GM23338 (cell line): ENCODE measurements around the gene RAD51D. TPM values are rescaled to one million over a fixed set of nuclear protein-coding genes. Genes with fewer than 3 reads are reported as not detected.
A peak's percentile ranks its signal among the peaks of the same experiment; 100 is the strongest.

Experiments used
- ATAC-seq: fragments of 200-7000 bp; cut with Tn5 transposase; 3 replicates; pipeline ENCODE4 v1.9.1; 2020
- DNase-seq: peaks from one replicate; pipeline ENCODE4 v3.0.0-alpha.2; 2015; ENCODE audit warnings: low spot score
- H2AFZ ChIP-seq: fragments of 200-600 bp; sonication (generic); 2 replicates; pipeline ENCODE4 v1.8.0; 2016; ENCODE audit warnings: antibody characterized with exemption, mild to moderate bottlenecking, moderate library complexity
- H3F3A ChIP-seq: fragments of 200-600 bp; sonication (generic); replicated peaks from 2 replicates; pipeline ENCODE4 v1.8.0; 2017; ENCODE audit warnings: antibody characterized with exemption, mixed run types, low read depth
- H3K27ac ChIP-seq: fragments of 200-600 bp; sonication (generic); 2 replicates; pipeline ENCODE4 v1.6.1; 2016; ENCODE audit warnings: low read depth
- H3K27me3 ChIP-seq: fragments of 200-600 bp; sonication (generic); 2 replicates; pipeline ENCODE4 v1.8.0; 2016; ENCODE audit warnings: mild to moderate bottlenecking, mixed run types, moderate library complexity; ENCODE audit not compliant: insufficient read depth
- H3K36me3 ChIP-seq: fragments of 200-600 bp; sonication (generic); 2 replicates; pipeline ENCODE4 v1.8.0; 2016; ENCODE audit warnings: mild to moderate bottlenecking; ENCODE audit not compliant: insufficient read depth
- H3K4me1 ChIP-seq: fragments of 200-600 bp; sonication (generic); 2 replicates; pipeline ENCODE4 v1.8.0; 2016; ENCODE audit warnings: mild to moderate bottlenecking, moderate library complexity; ENCODE audit not compliant: insufficient read depth
- H3K4me2 ChIP-seq: fragments of 200-600 bp; sonication (generic); 2 replicates; pipeline ENCODE4 v1.7.1; 2017; ENCODE audit warnings: mixed run types
- H3K4me3 ChIP-seq: fragments of 200-600 bp; sonication (generic); 2 replicates; pipeline ENCODE4 v1.6.1; 2016; ENCODE audit warnings: mixed run types
- H3K79me2 ChIP-seq: fragments of 200-600 bp; sonication (generic); replicated peaks from 2 replicates; pipeline ENCODE4 v1.8.0; 2017; ENCODE audit warnings: mild to moderate bottlenecking; ENCODE audit not compliant: insufficient read depth
- H3K9me2 ChIP-seq: fragments of 200-600 bp; sonication (generic); 2 replicates; pipeline ENCODE4 v1.8.0; 2017; ENCODE audit not compliant: insufficient read depth
- H4K20me1 ChIP-seq: fragments of 200-600 bp; sonication (generic); replicated peaks from 2 replicates; pipeline ENCODE4 v1.8.0; 2017; ENCODE audit warnings: mild to moderate bottlenecking; ENCODE audit not compliant: insufficient read depth
- H3K27ac Mint-ChIP-seq: 2 replicates; pipeline ENCODE4 v1.8.0; 2020; ENCODE audit warnings: inconsistent platforms, mild to moderate bottlenecking, moderate library complexity, mixed read lengths
- H3K27me3 Mint-ChIP-seq: 3 replicates; pipeline ENCODE4 v1.8.0; 2022; ENCODE audit warnings: low read depth, mild to moderate bottlenecking, moderate library complexity, mixed read lengths, inconsistent platforms; ENCODE audit not compliant: insufficient read depth, poor library complexity
- H3K36me3 Mint-ChIP-seq: 3 replicates; pipeline ENCODE4 v1.8.0; 2021; ENCODE audit warnings: low read depth, mild to moderate bottlenecking, inconsistent platforms, moderate library complexity, mixed read lengths
- H3K4me1 Mint-ChIP-seq: 3 replicates; pipeline ENCODE4 v1.8.0; 2020; ENCODE audit warnings: mild to moderate bottlenecking, inconsistent platforms, mixed read lengths
- H3K4me3 Mint-ChIP-seq: 3 replicates; pipeline ENCODE4 v1.8.0; 2021; ENCODE audit warnings: moderate library complexity, mild to moderate bottlenecking, inconsistent platforms, mixed read lengths
- H3K9me3 Mint-ChIP-seq: 3 replicates; pipeline ENCODE4 v1.8.0; 2020; ENCODE audit warnings: moderate library complexity, mild to moderate bottlenecking, inconsistent platforms, mixed read lengths
- EZH2 ChIP-seq: fragments of 200-600 bp; sonication (generic); IDR thresholded peaks from one replicate; pipeline ENCODE4 v1.8.0; 2017; ENCODE audit warnings: antibody characterized with exemption, mild to moderate bottlenecking, low read depth; ENCODE audit not compliant: unreplicated experiment
- EZH2phosphoT487 ChIP-seq: fragments of 200-600 bp; sonication (generic); IDR thresholded peaks from one replicate; pipeline ENCODE4 v1.8.1; 2018; ENCODE audit warnings: antibody characterized with exemption; ENCODE audit not compliant: unreplicated experiment
- POLR2AphosphoS5 ChIP-seq: IDR thresholded peaks from 2 replicates; pipeline ENCODE4 v1.6.1; 2016; ENCODE audit warnings: antibody characterized with exemption, low read depth
- STAT1 ChIP-seq: IDR thresholded peaks from one replicate; pipeline ENCODE4 v1.6.1; 2016; ENCODE audit warnings: antibody characterized with exemption; ENCODE audit not compliant: unreplicated experiment
- polyA plus RNA-seq: library from polyadenylated mRNA; unstranded; fragments of >200 nt; fragmentation: Nextera tagmentation; extraction: Ambion mirVana; gene quantifications from 2 replicates; pipeline ENCODE4 v1.2.1, GENCODE V29; 2016
- total RNA-seq: library from RNA; depleted of rRNA; stranded (reverse); fragments of >200 nt; shearing (Covaris generic); gene quantifications from 2 replicates; pipeline ENCODE4 v1.2.3, GENCODE V29; 2014
- TF ChIP-seq, protein P1 (sequence below), 2 experiments: fragments of 200-600 bp in 1 of 2; sonication (generic) in 1 of 2; conservative IDR thresholded peaks; 2 replicates each; pipeline versions ENCODE4 v1.5.1 to v1.6.1; 2016 to 2017; ENCODE audit warnings: antibody characterized with exemption in 2 of 2, low read depth in 2 of 2, mild to moderate bottlenecking in 2 of 2, moderate library complexity in 1 of 2
- TF ChIP-seq, protein P2 (sequence below): IDR thresholded peaks from one replicate; pipeline ENCODE4 v1.6.1; 2018; ENCODE audit warnings: antibody characterized with exemption; ENCODE audit not compliant: unreplicated experiment

The RAD51D gene
- total and polyA plus RNA-seq, 2 experiments from 2014 or later, result 5.9 to 11.0 TPM

DNA sequence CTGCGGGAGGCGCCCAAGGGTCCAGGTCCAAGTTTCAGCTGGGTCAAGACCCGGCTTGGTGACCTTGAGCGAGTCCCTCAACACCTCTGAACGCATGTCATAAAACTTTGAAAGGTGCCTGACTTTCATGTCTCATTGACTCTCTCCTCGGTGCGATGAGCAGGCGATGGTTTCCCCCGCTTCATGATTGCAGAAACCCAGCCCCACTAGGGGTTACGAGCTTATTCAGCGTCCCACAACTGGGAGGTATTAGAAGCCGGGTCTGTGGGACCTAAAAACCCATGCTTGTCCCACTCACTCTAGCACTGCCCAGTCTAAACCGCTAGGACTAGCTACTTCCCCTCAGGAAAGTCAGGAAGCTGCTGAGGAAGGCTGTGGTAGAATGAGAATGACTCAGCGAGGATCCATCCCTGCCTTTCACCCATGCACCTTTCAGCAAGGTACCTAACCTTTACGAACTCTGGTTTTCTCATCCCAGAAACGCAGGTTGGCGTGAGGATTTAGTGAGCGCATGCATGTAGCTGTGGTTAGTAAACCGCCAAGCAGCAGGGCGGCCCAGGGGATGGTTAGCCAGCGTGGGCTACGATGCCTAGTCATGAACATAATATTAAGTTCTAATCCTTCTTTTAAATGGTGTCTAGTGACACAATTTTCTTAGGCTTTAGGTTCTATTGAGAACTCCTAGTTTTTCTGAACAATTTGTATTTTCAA is 29.9 kb downstream of the RAD51D start:
- H3K4me1 ChIP-seq, result peaks cover 42% of the 10 kb centered on the region
- H3F3A ChIP-seq, result peaks cover 10% of the 10 kb centered on the region; the same call in 1 of the 2 replicates
- peaks cover 6% of the 10 kb centered on the region for H3K79me2 ChIP-seq
- no peaks in the 10 kb centered on the region; the same call in 2 of the 3 replicates for H3K9me3 Mint-ChIP-seq
- H4K20me1 ChIP-seq, result no peaks in the 10 kb centered on the region
- ATAC-seq (peak; percentile 57), DNase-seq (peak; percentile 72)
- no peaks in the 10 kb centered on the region for H3K9me2 ChIP-seq
- peaks cover 10% of the 10 kb centered on the region for H3K27me3 Mint-ChIP-seq
- H3K36me3 ChIP-seq, result no peaks in the 10 kb centered on the region
- peaks cover 44% of the 10 kb centered on the region for H3K4me1 Mint-ChIP-seq
- TF ChIP-seq, protein P1, sequence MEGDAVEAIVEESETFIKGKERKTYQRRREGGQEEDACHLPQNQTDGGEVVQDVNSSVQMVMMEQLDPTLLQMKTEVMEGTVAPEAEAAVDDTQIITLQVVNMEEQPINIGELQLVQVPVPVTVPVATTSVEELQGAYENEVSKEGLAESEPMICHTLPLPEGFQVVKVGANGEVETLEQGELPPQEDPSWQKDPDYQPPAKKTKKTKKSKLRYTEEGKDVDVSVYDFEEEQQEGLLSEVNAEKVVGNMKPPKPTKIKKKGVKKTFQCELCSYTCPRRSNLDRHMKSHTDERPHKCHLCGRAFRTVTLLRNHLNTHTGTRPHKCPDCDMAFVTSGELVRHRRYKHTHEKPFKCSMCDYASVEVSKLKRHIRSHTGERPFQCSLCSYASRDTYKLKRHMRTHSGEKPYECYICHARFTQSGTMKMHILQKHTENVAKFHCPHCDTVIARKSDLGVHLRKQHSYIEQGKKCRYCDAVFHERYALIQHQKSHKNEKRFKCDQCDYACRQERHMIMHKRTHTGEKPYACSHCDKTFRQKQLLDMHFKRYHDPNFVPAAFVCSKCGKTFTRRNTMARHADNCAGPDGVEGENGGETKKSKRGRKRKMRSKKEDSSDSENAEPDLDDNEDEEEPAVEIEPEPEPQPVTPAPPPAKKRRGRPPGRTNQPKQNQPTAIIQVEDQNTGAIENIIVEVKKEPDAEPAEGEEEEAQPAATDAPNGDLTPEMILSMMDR (conservative IDR thresholded peaks at IDR 0.05; ENCODE audit: low read depth in 2 of 2), result no peak; a peak in 1 of 4 replicates
- TF ChIP-seq STAT1, result no peak
- H3K27me3 ChIP-seq, result peaks cover 8% of the 10 kb centered on the region; the same call in 1 of the 2 replicates
- peak overlapping the region; percentile 100 for H2AFZ ChIP-seq
- peak overlapping the region; percentile 67 for H3K27ac ChIP-seq
- peak overlapping the region; percentile 51 for H3K4me3 ChIP-seq
- H3K27ac Mint-ChIP-seq, result peak overlapping the region; percentile 77
- H3K36me3 Mint-ChIP-seq, result no peaks in the 10 kb centered on the region; the same call in 2 of the 3 replicates
- peak overlapping the region; percentile 68 for H3K4me3 Mint-ChIP-seq
- H3K4me2 ChIP-seq, result peak overlapping the region; percentile 84

DNA sequence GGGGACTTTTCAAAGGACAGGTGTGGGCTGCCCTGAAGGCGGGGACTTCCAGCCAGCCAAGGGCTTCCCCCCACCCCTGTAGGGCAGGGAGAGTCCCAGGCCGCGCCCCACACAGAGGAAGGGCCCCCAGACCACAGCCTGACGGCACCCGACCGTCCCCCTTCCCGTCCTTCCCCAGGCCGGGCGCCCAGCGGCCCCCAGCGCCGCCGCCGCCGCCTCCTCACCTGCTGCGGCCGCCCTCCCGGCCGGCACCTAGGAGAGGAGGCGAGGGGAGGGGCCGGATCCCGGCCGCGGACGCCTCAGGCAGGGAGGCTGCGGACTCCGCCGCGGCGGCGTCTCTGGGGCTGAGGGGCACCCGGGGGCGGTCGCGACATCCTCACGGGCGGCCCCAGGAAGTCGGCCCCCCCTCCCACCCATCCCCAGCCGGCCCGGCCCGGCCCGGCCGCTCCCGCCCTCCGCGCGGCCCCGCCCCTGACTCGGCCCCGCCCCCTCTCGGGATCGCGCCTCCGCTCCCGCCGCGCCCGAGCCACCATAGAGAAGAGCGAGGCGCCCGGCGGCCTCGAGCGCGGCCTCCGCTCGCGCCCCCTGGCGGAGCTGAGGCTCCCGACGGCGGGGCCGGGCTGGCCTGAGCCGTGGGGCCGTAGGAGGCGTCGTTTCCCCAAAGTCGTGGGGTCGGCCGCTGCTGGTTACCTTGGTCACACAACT is 30.6 kb downstream of the RAD51D start:
- peak overlapping the region; percentile 94 for H3K4me3 ChIP-seq
- H3K9me3 Mint-ChIP-seq, result no peaks in the 10 kb centered on the region; the same call in 2 of the 3 replicates
- H3K9me2 ChIP-seq, result no peaks in the 10 kb centered on the region
- peaks cover 8% of the 10 kb centered on the region; the same call in 1 of the 2 replicates for H3K27me3 ChIP-seq
- peak overlapping the region; percentile 76 for H3K27ac ChIP-seq
- H3K36me3 ChIP-seq, result no peaks in the 10 kb centered on the region
- H2AFZ ChIP-seq, result peak overlapping the region; percentile 100
- H3K27ac Mint-ChIP-seq, result peak overlapping the region; percentile 77
- H4K20me1 ChIP-seq, result no peaks in the 10 kb centered on the region
- peaks cover 10% of the 10 kb centered on the region for H3K27me3 Mint-ChIP-seq
- H3K4me1 ChIP-seq, result peaks cover 48% of the 10 kb centered on the region
- peaks cover 44% of the 10 kb centered on the region for H3K4me1 Mint-ChIP-seq
- H3K36me3 Mint-ChIP-seq, result no peaks in the 10 kb centered on the region; the same call in 2 of the 3 replicates
- DNase-seq (peak; percentile 89), ATAC-seq (peak; percentile 85)
- peak overlapping the region; percentile 88 for H3K4me3 Mint-ChIP-seq
- peaks cover 10% of the 10 kb centered on the region; the same call in 1 of the 2 replicates for H3F3A ChIP-seq
- H3K4me2 ChIP-seq, result peak overlapping the region; percentile 97
- H3K79me2 ChIP-seq, result peaks cover 6% of the 10 kb centered on the region
- TF ChIP-seq, protein P2, sequence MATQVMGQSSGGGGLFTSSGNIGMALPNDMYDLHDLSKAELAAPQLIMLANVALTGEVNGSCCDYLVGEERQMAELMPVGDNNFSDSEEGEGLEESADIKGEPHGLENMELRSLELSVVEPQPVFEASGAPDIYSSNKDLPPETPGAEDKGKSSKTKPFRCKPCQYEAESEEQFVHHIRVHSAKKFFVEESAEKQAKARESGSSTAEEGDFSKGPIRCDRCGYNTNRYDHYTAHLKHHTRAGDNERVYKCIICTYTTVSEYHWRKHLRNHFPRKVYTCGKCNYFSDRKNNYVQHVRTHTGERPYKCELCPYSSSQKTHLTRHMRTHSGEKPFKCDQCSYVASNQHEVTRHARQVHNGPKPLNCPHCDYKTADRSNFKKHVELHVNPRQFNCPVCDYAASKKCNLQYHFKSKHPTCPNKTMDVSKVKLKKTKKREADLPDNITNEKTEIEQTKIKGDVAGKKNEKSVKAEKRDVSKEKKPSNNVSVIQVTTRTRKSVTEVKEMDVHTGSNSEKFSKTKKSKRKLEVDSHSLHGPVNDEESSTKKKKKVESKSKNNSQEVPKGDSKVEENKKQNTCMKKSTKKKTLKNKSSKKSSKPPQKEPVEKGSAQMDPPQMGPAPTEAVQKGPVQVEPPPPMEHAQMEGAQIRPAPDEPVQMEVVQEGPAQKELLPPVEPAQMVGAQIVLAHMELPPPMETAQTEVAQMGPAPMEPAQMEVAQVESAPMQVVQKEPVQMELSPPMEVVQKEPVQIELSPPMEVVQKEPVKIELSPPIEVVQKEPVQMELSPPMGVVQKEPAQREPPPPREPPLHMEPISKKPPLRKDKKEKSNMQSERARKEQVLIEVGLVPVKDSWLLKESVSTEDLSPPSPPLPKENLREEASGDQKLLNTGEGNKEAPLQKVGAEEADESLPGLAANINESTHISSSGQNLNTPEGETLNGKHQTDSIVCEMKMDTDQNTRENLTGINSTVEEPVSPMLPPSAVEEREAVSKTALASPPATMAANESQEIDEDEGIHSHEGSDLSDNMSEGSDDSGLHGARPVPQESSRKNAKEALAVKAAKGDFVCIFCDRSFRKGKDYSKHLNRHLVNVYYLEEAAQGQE, result no peak
- TF ChIP-seq, protein P1 (conservative IDR thresholded peaks at IDR 0.05; ENCODE audit: low read depth in 2 of 2), result peak; percentile 58 to 79
- TF ChIP-seq POLR2AphosphoS5 (no peak), EZH2phosphoT487 (no peak), EZH2 (no peak)
